OCI-LY1 (cell line): ENCODE data around the gene ANO2.

ENCODE experiments used
- H2AFZ ChIP-seq: fragments of 200-600 bp; sonication (generic), shearing (Covaris generic); 2 replicates; pipeline ENCODE4 v1.6.0; 2014; ENCODE audit warnings: antibody characterized with exemption, mild to moderate bottlenecking, low read length
- H3F3A ChIP-seq: fragments of 200-600 bp; sonication (generic), shearing (Covaris generic); 2 replicates; pipeline ENCODE4 v1.6.0; 2014; ENCODE audit warnings: mild to moderate bottlenecking, antibody characterized with exemption, low read length, moderate library complexity; ENCODE audit not compliant: insufficient read depth
- H3K27ac ChIP-seq: fragments of 200-600 bp; sonication (generic); 2 replicates; pipeline ENCODE4 v1.5.1; 2014; ENCODE audit warnings: low read length, mixed run types, mild to moderate bottlenecking, low read depth; ENCODE audit not compliant: poor library complexity, severe bottlenecking
- H3K27me3 ChIP-seq: fragments of 200-600 bp; sonication (generic); 2 replicates; pipeline ENCODE4 v1.6.0; 2014; ENCODE audit warnings: antibody characterized with exemption, mild to moderate bottlenecking, low read length, moderate library complexity; ENCODE audit not compliant: insufficient read depth
- H3K36me3 ChIP-seq: fragments of 200-600 bp; sonication (generic); 2 replicates; pipeline ENCODE4 v1.6.1; 2014; ENCODE audit warnings: mild to moderate bottlenecking, antibody characterized with exemption, low read length, moderate library complexity, mixed read lengths; ENCODE audit not compliant: insufficient read depth
- H3K4me1 ChIP-seq: fragments of 200-600 bp; sonication (generic); 2 replicates; pipeline ENCODE4 v1.5.1; 2014; ENCODE audit warnings: mild to moderate bottlenecking, low read length, moderate library complexity; ENCODE audit not compliant: insufficient read depth, severe bottlenecking
- H3K4me2 ChIP-seq: fragments of 200-600 bp; sonication (generic), shearing (Covaris generic); 2 replicates; pipeline ENCODE4 v1.6.1; 2014; ENCODE audit warnings: low read length
- H3K4me3 ChIP-seq: fragments of 200-600 bp; sonication (generic); 2 replicates; pipeline ENCODE4 v1.5.1; 2014; ENCODE audit warnings: low read length, low read depth, mild to moderate bottlenecking, mixed read lengths; ENCODE audit not compliant: poor library complexity, severe bottlenecking
- H3K79me2 ChIP-seq: fragments of 200-600 bp; shearing (Covaris generic); 2 replicates; pipeline ENCODE4 v1.6.1; 2016; ENCODE audit warnings: mixed run types, low read length, mixed read lengths; ENCODE audit not compliant: insufficient read depth
- H3K9ac ChIP-seq: fragments of 200-600 bp; sonication (generic), shearing (Covaris generic); 2 replicates; pipeline ENCODE4 v1.6.1; 2014; ENCODE audit warnings: mild to moderate bottlenecking, low read length, mixed read lengths
- H3K9me2 ChIP-seq: fragments of 200-600 bp; sonication (generic), shearing (Covaris generic); 2 replicates; pipeline ENCODE4 v1.6.1; 2014; ENCODE audit warnings: low read depth, mild to moderate bottlenecking, low read length, mixed read lengths
- H3K9me3 ChIP-seq: fragments of 200-600 bp; shearing (Covaris generic); 2 replicates; pipeline ENCODE4 v1.6.1; 2014; ENCODE audit warnings: low read length, mixed read lengths
- H4K20me1 ChIP-seq: fragments of 200-600 bp; sonication (generic), shearing (Covaris generic); 2 replicates; pipeline ENCODE4 v1.6.0; 2016; ENCODE audit warnings: mild to moderate bottlenecking, low read length; ENCODE audit not compliant: insufficient read depth
- EZH2 ChIP-seq: fragments of 200-600 bp; sonication (generic), shearing (Covaris generic); IDR thresholded peaks from 2 replicates; pipeline ENCODE4 v1.8.0; 2017; ENCODE audit warnings: borderline replicate concordance, mixed run types, mild to moderate bottlenecking, antibody characterized with exemption, low read length, moderate library complexity, mixed read lengths
- TF ChIP-seq, protein P1 (sequence below): fragments of 200-600 bp; sonication (generic), shearing (Covaris generic); IDR thresholded peaks from 2 replicates; pipeline ENCODE4 v1.5.1; 2017; ENCODE audit warnings: mild to moderate bottlenecking, antibody characterized with exemption, low read length, moderate library complexity, mixed read lengths

ANO2 gene

DNA sequence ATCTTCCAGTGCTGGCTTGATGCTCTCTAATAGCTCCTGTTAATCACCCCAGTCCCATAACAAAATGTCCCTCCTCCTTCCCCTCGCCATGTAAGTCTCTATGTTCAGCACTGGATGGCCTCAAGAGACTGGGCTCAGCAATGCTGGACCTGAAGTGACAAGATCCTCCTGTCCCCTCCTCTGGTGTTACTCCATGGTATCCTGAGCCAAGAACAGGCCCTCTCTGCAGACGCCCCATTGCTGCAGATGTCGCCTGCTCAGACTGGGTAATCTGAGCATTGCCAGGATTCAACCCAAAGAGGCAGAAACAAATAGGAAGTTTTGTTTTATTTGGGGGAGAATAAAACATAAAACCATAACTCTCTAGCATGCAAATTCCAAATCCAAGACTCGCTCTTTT, 363.4 kb downstream of the ANO2 start:
- Histone ChIP-seq H3F3A (no peaks in the 10 kb centered on the region), H3K9me2 (no peaks in the 10 kb centered on the region), H3K4me2 (no peak overlapping the region), H3K9me3 (no peaks in the 10 kb centered on the region), H3K79me2 (no peaks in the 10 kb centered on the region), H3K4me1 (no peaks in the 10 kb centered on the region), H3K4me3 (no peak overlapping the region), H3K9ac (no peak overlapping the region), H3K27me3 (no peaks in the 10 kb centered on the region), H3K36me3 (no peaks in the 10 kb centered on the region), H3K27ac (no peak overlapping the region), H4K20me1 (no peaks in the 10 kb centered on the region), H2AFZ (no peak overlapping the region)
- TF ChIP-seq EZH2: no peak
- TF ChIP-seq, protein P1, sequence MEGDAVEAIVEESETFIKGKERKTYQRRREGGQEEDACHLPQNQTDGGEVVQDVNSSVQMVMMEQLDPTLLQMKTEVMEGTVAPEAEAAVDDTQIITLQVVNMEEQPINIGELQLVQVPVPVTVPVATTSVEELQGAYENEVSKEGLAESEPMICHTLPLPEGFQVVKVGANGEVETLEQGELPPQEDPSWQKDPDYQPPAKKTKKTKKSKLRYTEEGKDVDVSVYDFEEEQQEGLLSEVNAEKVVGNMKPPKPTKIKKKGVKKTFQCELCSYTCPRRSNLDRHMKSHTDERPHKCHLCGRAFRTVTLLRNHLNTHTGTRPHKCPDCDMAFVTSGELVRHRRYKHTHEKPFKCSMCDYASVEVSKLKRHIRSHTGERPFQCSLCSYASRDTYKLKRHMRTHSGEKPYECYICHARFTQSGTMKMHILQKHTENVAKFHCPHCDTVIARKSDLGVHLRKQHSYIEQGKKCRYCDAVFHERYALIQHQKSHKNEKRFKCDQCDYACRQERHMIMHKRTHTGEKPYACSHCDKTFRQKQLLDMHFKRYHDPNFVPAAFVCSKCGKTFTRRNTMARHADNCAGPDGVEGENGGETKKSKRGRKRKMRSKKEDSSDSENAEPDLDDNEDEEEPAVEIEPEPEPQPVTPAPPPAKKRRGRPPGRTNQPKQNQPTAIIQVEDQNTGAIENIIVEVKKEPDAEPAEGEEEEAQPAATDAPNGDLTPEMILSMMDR: no peak

DNA sequence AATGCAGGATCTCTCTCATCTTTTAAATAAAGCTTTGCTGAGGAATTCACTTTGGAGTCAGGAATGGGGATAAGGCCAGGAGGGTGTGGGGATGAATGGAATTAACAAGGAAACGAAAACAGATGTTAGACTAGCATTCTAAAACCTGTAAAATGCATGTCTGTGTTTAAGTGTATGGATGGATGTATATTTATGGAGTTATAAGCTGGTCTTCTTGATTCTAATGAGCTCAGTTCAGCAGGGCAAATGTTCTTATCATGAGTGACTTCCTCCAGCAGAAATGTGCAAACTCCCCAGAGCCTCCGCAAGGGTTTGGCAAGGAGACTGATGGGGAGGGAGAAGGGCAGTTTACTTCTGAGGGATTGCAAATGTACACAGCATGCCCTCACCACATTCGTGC, 364.0 kb downstream of the ANO2 start:
- Histone ChIP-seq H3K4me1 (no peaks in the 10 kb centered on the region), H3K9me3 (no peaks in the 10 kb centered on the region), H3K27ac (no peak overlapping the region), H3K4me2 (no peak overlapping the region), H3K4me3 (no peak overlapping the region), H3K27me3 (no peaks in the 10 kb centered on the region), H3K9me2 (no peaks in the 10 kb centered on the region), H3K9ac (no peak overlapping the region), H3K36me3 (no peaks in the 10 kb centered on the region), H3K79me2 (no peaks in the 10 kb centered on the region), H4K20me1 (no peaks in the 10 kb centered on the region), H2AFZ (no peak overlapping the region), H3F3A (no peaks in the 10 kb centered on the region)
- TF ChIP-seq EZH2: no peak
- TF ChIP-seq, protein P1: no peak

DNA sequence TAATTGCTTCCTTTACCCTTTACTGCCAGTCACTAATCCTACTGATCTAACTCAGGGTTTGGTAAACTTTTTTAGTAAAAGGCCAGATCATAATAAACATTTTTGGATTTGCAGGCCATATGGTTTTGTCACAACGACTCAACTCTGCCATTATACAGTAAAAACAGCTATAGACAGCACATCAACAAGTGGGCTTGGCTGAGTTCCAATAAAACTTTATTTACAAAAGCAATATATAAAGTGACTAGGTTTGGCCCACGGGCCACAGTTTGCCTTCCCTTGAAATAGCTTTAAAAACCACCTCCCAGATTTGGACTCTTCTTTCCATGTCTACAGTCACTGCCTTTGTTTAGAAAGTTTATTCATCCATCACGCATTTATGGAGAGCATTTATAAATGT, 366.3 kb downstream of the ANO2 start:
- no peaks in the 10 kb centered on the region for H3K36me3 ChIP-seq
- TF ChIP-seq, protein P1: no peak
- TF ChIP-seq EZH2: no peak
- H3K4me3 ChIP-seq: no peak overlapping the region
- H3K9me2 ChIP-seq: no peaks in the 10 kb centered on the region
- H3K27me3 ChIP-seq: no peaks in the 10 kb centered on the region
- H3K27ac ChIP-seq: no peak overlapping the region
- H3K79me2 ChIP-seq: no peaks in the 10 kb centered on the region
- no peaks in the 10 kb centered on the region for H3K4me1 ChIP-seq
- H2AFZ ChIP-seq: no peak overlapping the region
- no peaks in the 10 kb centered on the region for H3K9me3 ChIP-seq
- H3K9ac ChIP-seq: no peak overlapping the region
- no peaks in the 10 kb centered on the region for H3F3A ChIP-seq
- H3K4me2 ChIP-seq: no peak overlapping the region
- H4K20me1 ChIP-seq: no peaks in the 10 kb centered on the region
